Measurements from ENCODE around the gene VAPB. TPM values are rescaled to one million over a fixed set of nuclear protein-coding genes. Genes with fewer than 3 reads are reported as not detected.

Gene VAPB
- total and polyA plus RNA-seq, 10 donors, result 11.2 to 32.5 (median 23.3) TPM

DNA sequence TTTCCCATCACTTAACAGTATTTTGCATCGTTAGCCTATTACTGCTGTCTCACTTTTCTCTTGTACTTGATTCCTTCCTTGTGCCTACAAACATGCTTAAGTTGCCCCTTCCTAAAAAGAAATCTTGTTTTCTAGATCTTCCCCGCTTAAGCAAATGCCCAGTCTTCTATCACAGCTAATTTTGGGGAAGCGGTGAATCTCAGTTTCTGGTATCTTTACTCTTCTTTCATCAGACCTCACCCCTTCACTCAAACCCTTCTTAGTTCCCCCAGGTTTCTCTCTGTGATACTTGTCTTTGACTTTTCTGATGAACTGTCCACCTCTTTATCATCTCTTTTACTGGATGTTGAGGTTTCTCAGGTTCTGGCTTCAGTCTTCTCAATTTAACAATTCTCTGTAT lies 14.2 kb downstream of the VAPB start:
- Histone ChIP-seq H3K9me3 (no peaks in the 10 kb centered on the region), H3K4me3 (no peak overlapping the region), H3K27ac (peak overlapping the region in 3 of 8 donors; percentile 1 to 16 (median 16)), H3K36me3 (no peaks in the 10 kb centered on the region), H3K27me3 (replicated peaks in 1 of 7) (no peaks in the 10 kb centered on the region), H3K4me1 (peaks cover 26 to 97% (median 79%) of the 10 kb centered on the region in 6 donors)
- DNase-seq, result no peak
- TF ChIP-seq, protein P1, sequence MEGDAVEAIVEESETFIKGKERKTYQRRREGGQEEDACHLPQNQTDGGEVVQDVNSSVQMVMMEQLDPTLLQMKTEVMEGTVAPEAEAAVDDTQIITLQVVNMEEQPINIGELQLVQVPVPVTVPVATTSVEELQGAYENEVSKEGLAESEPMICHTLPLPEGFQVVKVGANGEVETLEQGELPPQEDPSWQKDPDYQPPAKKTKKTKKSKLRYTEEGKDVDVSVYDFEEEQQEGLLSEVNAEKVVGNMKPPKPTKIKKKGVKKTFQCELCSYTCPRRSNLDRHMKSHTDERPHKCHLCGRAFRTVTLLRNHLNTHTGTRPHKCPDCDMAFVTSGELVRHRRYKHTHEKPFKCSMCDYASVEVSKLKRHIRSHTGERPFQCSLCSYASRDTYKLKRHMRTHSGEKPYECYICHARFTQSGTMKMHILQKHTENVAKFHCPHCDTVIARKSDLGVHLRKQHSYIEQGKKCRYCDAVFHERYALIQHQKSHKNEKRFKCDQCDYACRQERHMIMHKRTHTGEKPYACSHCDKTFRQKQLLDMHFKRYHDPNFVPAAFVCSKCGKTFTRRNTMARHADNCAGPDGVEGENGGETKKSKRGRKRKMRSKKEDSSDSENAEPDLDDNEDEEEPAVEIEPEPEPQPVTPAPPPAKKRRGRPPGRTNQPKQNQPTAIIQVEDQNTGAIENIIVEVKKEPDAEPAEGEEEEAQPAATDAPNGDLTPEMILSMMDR (IDR thresholded peaks at IDR 0.05 in 8 of 11, conservative IDR thresholded peaks at IDR 0.05 in 3 of 11), result no peak
- TF ChIP-seq POLR2A (IDR thresholded peaks at IDR 0.05), result no peak
- TF ChIP-seq POLR2AphosphoS5 (IDR thresholded peaks at IDR 0.05), result no peak
- 80 to 90% (median 84%) methylated on average over 3 of the region's 3 CpGs for WGBS, 5 donors
- intact Hi-C loops (cut with DNase I; ENCODE audit: low total_unique reads), result no loop called here

DNA sequence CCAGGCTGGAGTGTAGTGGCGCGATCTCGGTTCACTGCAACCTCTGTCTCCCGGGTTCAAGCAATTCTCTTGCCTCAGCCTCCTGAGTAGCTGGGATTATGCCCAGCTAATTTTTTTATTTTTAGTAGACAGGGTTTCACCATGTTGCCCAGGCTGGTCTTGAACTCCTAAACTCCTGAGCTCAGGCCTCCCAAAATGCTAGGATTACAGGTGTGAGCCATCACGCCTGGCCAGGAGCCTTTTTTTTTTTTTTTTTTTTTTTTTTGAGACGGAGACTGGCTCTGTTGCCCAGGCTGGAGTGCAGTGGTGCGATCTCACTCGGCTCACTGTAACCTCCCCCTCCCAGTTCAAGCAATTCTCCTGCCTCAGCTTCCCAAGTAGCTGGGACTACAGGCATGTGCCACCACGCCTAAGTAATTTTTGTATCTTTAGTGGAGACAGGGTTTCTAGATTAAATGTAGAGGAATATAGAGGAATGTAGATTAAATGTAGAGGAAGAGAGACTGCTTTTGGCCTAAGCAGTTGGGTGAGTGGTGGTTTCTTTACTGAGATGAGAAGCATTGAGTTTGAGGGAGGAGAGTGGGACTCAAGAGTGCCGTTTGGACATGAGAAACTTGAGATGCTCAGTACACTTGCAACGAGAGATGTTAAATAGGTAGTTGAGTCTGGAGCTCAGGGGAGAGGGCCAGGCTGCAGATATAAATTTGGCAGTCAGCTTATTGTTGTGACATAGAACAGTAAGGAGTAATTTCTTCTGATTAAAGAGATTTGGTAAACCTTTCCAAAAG lies 16.7 kb downstream of the VAPB start:
- no peak for DNase-seq
- no peak for TF ChIP-seq POLR2AphosphoS5 (IDR thresholded peaks at IDR 0.05)
- TF ChIP-seq POLR2A (IDR thresholded peaks at IDR 0.05), result no peak
- TF ChIP-seq, protein P1 (IDR thresholded peaks at IDR 0.05 in 8 of 11, conservative IDR thresholded peaks at IDR 0.05 in 3 of 11), result no peak
- Histone ChIP-seq H3K4me1 (peaks cover 36 to 97% (median 79%) of the 10 kb centered on the region in 6 donors), H3K9me3 (no peaks in the 10 kb centered on the region), H3K27ac (peak overlapping the region in 4 of 8 donors; percentile 2 to 78 (median 20)), H3K36me3 (no peaks in the 10 kb centered on the region), H3K4me3 (no peak overlapping the region), H3K27me3 (replicated peaks in 1 of 7) (no peaks in the 10 kb centered on the region)
- WGBS, 5 donors, result 86 to 89% (median 87%) methylated on average over 11 of the region's 11 CpGs
- intact Hi-C loops (cut with DNase I; ENCODE audit: low total_unique reads), result no loop called here

DNA sequence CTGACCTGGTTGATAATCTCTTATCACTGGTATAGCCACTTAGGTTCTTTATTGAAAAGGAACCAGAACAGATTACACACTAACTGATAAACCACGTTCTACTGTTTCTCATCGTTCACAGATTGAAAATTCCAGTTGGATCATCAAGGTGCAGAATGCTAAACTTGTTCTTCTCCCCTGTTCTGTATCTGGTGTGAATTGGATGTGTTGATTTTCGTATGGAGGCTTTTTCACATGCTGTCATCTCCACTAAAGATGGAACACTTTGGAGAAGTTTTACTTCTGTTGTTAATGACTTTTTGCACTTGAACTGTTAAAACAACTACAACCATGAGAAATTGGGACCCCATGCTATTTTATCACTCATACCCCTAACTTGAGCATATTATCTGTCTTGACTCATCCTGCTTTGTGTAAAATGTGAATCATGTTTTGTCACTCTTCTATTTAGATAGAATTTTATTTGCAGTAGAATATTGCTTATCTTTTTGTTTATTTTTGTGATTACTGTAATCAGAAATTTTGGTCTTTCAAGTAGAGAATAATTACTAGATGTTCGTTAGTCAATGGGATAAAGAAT lies 17.5 kb downstream of the VAPB start:
- no peak for TF ChIP-seq POLR2A (IDR thresholded peaks at IDR 0.05)
- no peak for TF ChIP-seq POLR2AphosphoS5 (IDR thresholded peaks at IDR 0.05)
- TF ChIP-seq, protein P1 (IDR thresholded peaks at IDR 0.05 in 8 of 11, conservative IDR thresholded peaks at IDR 0.05 in 3 of 11), result no peak
- WGBS, 5 donors, result 71 to 82% (median 78%) methylated on average over 4 of the region's 4 CpGs
- H3K27ac ChIP-seq, result peak overlapping the region in 4 of 8 donors; percentile 2 to 78 (median 20)
- peaks cover 35 to 93% (median 72%) of the 10 kb centered on the region in 6 donors for H3K4me1 ChIP-seq
- intact Hi-C loops (cut with DNase I; ENCODE audit: low total_unique reads), result no loop called here
- H3K9me3 ChIP-seq, result no peaks in the 10 kb centered on the region
- no peaks in the 10 kb centered on the region for H3K36me3 ChIP-seq
- H3K4me3 ChIP-seq, result no peak overlapping the region
- DNase-seq, result no peak
- no peaks in the 10 kb centered on the region for H3K27me3 ChIP-seq (replicated peaks in 1 of 7)

DNA sequence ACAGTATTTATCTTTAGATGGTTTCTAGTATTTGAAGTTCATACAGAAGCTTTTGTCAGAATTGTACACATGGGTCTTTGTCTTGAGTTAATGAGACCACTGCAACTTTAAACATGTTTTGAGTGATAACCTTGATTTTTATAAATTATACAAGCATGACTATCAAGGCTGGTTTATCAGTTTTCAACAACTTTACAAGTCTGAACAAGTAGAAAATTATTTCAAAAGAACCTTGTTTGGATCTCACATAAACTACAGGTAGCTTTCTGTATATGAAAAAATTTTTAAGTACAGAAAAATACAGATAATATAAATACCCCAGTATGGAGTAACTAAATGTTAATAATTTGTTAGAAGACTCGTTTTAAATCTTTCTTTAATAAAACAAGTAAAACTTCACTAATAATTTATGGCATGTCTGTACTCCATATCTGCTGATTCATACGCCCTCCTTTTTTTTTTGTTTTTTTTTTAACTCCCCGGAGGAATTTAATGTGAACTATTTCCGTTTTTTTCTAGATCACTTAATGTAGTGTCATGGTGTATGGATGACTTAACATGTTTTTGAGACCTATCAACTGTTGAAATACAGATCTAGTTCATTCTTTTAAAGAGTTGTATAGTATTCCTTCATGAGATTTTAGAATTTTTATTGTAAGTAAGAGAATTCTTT lies 18.3 kb downstream of the VAPB start:
- 18 to 36% (median 25%) methylated on average over 4 of the region's 4 CpGs for WGBS, 5 donors
- intact Hi-C loops (cut with DNase I; ENCODE audit: low total_unique reads), result no loop called here
- Histone ChIP-seq H3K27me3 (replicated peaks in 1 of 7) (no peaks in the 10 kb centered on the region), H3K27ac (peak overlapping the region in 7 of 8 donors; percentile 61 to 78 (median 68)), H3K36me3 (no peaks in the 10 kb centered on the region), H3K9me3 (no peaks in the 10 kb centered on the region), H3K4me3 (no peak overlapping the region), H3K4me1 (peaks cover 29 to 87% (median 64%) of the 10 kb centered on the region in 6 donors)
- DNase-seq, result no peak
- TF ChIP-seq, protein P1 (IDR thresholded peaks at IDR 0.05 in 8 of 11, conservative IDR thresholded peaks at IDR 0.05 in 3 of 11), result no peak
- TF ChIP-seq POLR2AphosphoS5 (IDR thresholded peaks at IDR 0.05), result no peak
- no peak for TF ChIP-seq POLR2A (IDR thresholded peaks at IDR 0.05)
